ENCODE results near the gene BTG2. TPM values are rescaled to one million over a fixed set of nuclear protein-coding genes. Genes with fewer than 3 reads are reported as not detected.

Gene BTG2
- total RNA-seq, 2 experiments from 2014 or later: 116 TPM

DNA sequence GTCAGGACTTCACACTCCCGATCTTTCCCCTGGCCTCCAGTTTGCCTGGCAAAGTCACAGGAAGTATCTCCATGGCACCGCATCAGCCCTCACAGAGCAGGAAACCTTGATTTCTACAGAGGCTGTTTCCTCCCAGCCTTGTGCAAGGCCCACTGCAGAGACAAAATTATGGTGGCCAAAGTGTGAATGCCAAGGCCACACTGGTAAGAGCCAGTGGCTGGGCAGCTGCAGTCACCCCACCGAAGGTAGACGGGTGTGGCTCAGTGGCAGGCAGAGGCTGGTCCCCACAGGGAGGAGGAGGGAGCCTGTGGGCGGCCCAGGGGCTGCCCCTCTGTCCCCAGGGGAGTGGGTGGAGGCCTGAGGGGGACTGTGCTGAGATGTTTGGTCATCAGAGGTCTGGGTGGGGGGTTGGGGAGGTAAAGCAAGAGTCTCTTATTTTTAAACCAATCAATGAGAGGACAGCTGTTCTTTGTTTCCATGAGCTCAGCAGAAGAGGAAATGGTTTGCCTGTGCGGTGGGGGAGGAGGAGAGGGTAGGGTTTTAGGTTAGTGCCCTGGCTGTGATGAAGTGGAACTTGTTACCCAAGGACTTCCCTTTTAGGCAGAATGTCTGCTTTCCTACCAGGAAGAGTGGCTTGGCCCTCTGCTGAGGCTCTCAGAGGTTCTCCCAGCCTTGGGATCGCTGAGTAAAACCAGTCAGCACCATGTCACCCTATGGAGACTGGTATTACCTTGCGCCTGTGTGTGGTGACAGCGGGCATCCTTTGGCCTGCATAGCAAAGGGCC lies 18.0 kb upstream of the BTG2 start:
- CTCF ChIA-PET: interaction anchor here (0.6 to 12.8 kb wide), 9 partner anchors 10 to 896 kb away, joined by 3 to 187 read pairs (median 6); partner anchors contain the start of gene BTG2
- POLR2A ChIA-PET: interaction anchor here (1.1 to 30.4 kb wide), 10 partner anchors 9 to 339 kb away, joined by 3 to 646 read pairs (median 20); partner anchors contain the start of genes ATP2B4, BTG2 and TMEM183A
- Mint-ChIP-seq H3K9me3 (no peaks in the 10 kb centered on the region), H3K27ac (peak overlapping the region; percentile 100), H3K4me3 (peak overlapping the region; percentile 32), H3K27me3 (no peaks in the 10 kb centered on the region), H3K36me3 (ENCODE audit: low read depth) (no peaks in the 10 kb centered on the region), H3K4me1 (peaks cover 81% of the 10 kb centered on the region)
- DNase-seq: peak; percentile 92

DNA sequence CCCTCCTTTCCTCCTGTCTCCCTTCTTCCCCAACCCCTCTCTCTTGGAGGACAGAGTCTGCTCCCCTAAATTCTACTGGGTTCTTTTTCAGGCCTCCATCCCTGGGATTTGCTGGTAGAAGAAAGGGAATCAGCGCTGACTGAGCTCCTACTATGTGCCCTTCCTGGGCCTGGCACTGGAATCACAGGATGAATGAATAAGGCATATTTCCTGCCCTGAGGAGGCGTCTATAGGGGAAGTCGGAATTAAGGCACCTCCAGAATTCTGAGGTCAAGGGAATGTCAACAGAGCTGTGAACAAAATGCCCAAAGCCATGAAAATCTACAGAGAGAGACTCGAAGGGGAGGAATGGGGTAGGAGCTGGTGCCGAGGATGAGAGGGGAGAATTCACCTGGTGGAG lies 17.4 kb upstream of the BTG2 start:
- DNase-seq: no peak
- no peaks in the 10 kb centered on the region for H3K9me3 Mint-ChIP-seq
- H3K27me3 Mint-ChIP-seq: no peaks in the 10 kb centered on the region
- H3K36me3 Mint-ChIP-seq (ENCODE audit: low read depth): no peaks in the 10 kb centered on the region
- H3K4me1 Mint-ChIP-seq: peaks cover 77% of the 10 kb centered on the region
- peak overlapping the region; percentile 100 for H3K27ac Mint-ChIP-seq
- ChIA-PET POLR2A (interaction anchor here (1.1 to 30.4 kb wide), 9 partner anchors 10 to 477 kb away, joined by 3 to 646 read pairs (median 33); partner anchors contain the start of genes ATP2B4, BTG2, LAX1 and TMEM183A), CTCF (interaction anchor here (0.6 to 12.8 kb wide), 8 partner anchors 10 to 896 kb away, joined by 3 to 187 read pairs (median 12); partner anchors contain the start of gene BTG2)
- peak overlapping the region; percentile 32 for H3K4me3 Mint-ChIP-seq

DNA sequence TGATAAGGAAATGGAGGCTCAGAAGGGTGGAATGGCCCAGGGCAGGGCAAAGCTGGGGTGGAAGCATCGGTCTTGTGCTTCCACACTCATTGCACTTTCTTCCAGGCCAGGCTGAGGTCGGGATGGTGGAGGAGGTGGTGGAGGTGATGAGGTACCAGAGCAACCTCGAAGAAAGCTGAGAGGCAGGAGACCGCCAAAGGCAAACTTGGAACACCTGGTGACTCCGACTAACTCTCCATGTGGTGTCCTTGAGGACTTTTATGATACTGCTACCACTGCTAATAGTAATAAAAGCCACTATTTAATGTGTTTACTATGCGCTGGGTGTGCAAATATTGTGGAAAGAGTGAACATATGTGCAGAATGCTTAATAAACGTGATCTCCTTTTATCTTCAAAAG lies 16.9 kb upstream of the BTG2 start:
- Mint-ChIP-seq H3K36me3 (ENCODE audit: low read depth) (no peaks in the 10 kb centered on the region), H3K4me3 (peak overlapping the region; percentile 76), H3K4me1 (peaks cover 80% of the 10 kb centered on the region), H3K27ac (peak overlapping the region; percentile 100), H3K9me3 (no peaks in the 10 kb centered on the region), H3K27me3 (no peaks in the 10 kb centered on the region)
- DNase-seq: no peak
- CTCF ChIA-PET: interaction anchor here (1.1 to 12.8 kb wide), 8 partner anchors 11 to 200 kb away, joined by 4 to 187 read pairs (median 14); partner anchors contain the start of gene BTG2
- POLR2A ChIA-PET: interaction anchor here (1.1 to 30.4 kb wide), 11 partner anchors 10 to 477 kb away, joined by 3 to 646 read pairs (median 14); partner anchors contain the start of genes ATP2B4, BTG2, LAX1 and TMEM183A

DNA sequence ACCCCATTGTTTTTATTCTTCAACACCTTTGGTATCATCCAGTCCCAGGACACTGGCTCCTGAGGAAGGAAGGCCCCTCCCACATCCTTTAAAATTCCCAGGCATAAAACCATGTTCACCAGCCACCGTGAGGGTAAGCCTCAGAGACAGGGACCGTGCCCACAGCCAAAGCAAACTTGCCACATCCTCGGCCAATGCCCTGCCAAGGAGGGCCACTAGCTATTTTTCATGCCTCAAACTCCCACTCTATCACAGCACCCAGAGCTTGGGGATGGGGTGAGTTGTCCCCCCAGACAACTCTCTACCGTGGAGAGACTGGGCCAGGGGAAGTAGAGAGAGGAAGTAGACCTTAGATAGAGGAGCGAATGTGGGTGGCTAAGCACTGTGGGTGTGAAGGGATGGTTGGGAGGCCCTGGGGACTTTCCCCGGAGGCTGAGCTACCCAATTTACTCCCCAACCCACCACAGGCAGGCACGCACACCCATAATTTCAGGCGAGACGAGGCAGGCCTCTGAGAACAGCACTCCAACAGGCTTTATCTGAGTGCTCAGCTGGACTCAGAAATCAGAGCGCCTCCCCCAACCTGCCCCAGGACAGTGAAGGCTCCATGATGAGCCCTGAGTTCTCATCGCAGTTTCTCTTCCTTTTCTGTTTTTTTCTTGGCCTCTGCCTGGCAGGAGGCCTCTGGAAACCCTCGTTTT lies 15.9 kb upstream of the BTG2 start:
- peak; percentile 94 for DNase-seq
- no peaks in the 10 kb centered on the region for H3K27me3 Mint-ChIP-seq
- no peaks in the 10 kb centered on the region for H3K36me3 Mint-ChIP-seq (ENCODE audit: low read depth)
- CTCF ChIA-PET: interaction anchor here (0.6 to 12.8 kb wide), 11 partner anchors 10 to 906 kb away, joined by 3 to 187 read pairs (median 12); partner anchors contain the start of gene BTG2
- H3K27ac Mint-ChIP-seq: peak overlapping the region; percentile 100
- H3K9me3 Mint-ChIP-seq: no peaks in the 10 kb centered on the region
- POLR2A ChIA-PET: interaction anchor here (1.0 to 30.4 kb wide), 14 partner anchors 11 to 1227 kb away, joined by 3 to 646 read pairs (median 12); partner anchors contain the start of genes ATP2B4, BTG2, LAX1 and MDM4
- H3K4me1 Mint-ChIP-seq: peaks cover 77% of the 10 kb centered on the region
- peak overlapping the region; percentile 76 for H3K4me3 Mint-ChIP-seq

DNA sequence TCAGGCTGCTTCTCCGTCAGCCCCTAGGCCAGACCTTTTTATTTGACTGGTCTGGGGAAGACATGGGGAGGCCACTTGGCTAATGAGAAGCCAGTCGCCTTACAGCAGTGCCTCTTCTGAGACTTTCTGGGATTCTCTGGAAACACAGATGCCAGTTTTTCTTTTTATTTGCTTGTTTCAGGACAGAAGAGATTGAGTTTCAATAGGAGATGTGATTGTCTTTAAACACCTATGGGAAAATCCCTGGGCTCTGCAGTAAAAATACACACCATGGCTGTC lies 15.4 kb upstream of the BTG2 start:
- Mint-ChIP-seq H3K9me3 (no peaks in the 10 kb centered on the region), H3K27ac (peak overlapping the region; percentile 100), H3K36me3 (ENCODE audit: low read depth) (no peaks in the 10 kb centered on the region), H3K27me3 (no peaks in the 10 kb centered on the region), H3K4me3 (peak overlapping the region; percentile 76), H3K4me1 (peaks cover 73% of the 10 kb centered on the region)
- ChIA-PET POLR2A (interaction anchor here (1.0 to 30.4 kb wide), 15 partner anchors 12 to 1226 kb away, joined by 3 to 646 read pairs (median 10); partner anchors contain the start of genes ATP2B4, BTG2, LAX1 and MDM4), CTCF (interaction anchor here (1.3 to 12.8 kb wide), 9 partner anchors 12 to 198 kb away, joined by 5 to 187 read pairs (median 16); partner anchors contain the start of gene BTG2)
- DNase-seq: no peak

DNA sequence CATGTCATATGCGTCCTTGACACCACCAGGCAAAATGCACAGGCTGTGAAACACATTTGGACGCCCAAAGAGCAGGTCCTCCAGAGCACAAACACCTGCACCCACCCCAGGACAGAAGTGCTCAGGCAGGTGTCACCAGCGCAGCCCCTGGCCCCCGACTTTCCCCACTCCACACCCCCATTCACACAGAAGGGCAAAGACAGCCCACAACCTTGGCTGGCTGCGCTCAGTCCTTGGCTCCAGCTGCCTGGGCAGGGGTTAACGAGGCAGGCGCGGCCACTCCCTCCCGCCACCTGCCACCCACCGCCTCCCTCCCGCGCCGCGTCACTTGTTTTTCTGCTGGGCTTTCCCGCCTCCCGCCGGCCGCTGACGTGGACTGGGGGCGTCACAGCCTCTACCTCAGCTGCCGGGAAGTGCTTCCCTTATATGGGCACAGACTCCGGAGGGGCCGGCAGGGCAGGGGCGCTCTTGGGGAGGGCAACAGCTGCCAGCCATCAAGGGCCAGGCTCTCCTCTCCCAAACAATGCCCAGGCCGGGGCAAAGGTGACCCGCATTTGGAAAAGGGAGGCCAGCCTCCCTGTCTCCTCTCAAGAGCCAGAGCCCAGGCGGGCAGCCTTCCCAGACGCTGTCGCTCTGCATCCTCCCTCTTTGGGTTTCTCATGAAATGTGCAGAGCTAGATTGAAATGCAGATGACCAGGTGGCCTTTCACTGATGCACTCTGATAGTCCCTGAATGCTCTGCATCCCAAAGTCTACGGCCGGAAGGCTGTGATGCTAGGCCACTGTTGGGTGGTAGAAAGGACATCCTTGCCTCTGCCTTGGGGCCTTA lies 14.8 kb upstream of the BTG2 start:
- H3K4me1 Mint-ChIP-seq: peaks cover 73% of the 10 kb centered on the region
- POLR2A ChIA-PET: interaction anchor here (1.0 to 30.4 kb wide), 11 partner anchors 12 to 475 kb away, joined by 3 to 646 read pairs (median 14); partner anchors contain the start of genes ATP2B4, BTG2 and LAX1
- H3K9me3 Mint-ChIP-seq: no peaks in the 10 kb centered on the region
- H3K36me3 Mint-ChIP-seq (ENCODE audit: low read depth): no peaks in the 10 kb centered on the region
- H3K27ac Mint-ChIP-seq: peak overlapping the region; percentile 100
- peak; percentile 98 for DNase-seq
- H3K27me3 Mint-ChIP-seq: no peaks in the 10 kb centered on the region
- CTCF ChIA-PET: interaction anchor here (1.0 to 12.8 kb wide), 9 partner anchors 9 to 197 kb away, joined by 3 to 187 read pairs (median 16); partner anchors contain the start of gene BTG2
- H3K4me3 Mint-ChIP-seq: peak overlapping the region; percentile 76

DNA sequence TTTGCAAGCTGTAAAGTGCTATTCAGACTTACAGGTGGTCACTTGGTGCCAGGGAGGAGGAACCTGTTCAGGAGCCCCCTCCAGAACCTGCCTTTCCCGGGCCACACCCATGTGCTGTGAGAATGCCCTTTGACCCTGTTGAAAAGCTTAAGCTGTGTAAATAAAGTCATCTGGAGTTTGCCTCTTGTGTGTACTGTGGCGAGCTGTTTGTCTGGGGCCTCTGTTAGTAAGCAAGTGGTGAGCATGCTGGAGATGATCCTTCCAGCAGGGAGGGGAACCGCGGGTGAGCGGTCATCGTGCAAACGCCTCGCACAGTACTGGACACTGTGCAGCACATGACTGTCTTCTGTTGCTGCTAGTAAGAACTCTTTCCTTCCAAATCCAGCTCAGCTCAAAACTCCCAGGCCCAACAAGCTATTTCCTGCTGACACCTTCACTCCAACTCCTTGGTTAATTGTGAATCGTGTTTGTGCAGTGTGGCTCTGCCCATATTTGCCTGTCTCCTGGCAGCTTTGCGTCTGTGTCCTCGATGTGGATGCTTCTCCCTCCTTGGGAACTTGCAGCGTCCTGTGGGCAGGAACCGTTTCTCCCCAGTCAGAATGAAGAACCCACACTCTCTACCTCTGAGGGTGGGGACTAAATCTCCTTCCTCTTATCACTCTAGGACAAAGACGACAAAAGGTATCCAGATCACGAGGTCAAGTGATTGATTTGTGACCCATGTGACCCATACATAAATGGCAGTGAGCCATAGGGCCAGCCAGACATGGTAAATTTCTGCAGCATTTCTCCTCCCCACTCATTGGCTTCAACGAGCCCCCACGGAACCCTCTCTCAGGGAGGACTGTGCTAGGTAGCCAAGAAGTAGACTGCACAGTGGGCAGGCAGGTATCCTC lies 13.9 kb upstream of the BTG2 start:
- CTCF ChIA-PET: interaction anchor here (1.0 to 12.8 kb wide), 10 partner anchors 8 to 196 kb away, joined by 3 to 187 read pairs (median 13); partner anchors contain the start of gene BTG2
- H3K4me3 Mint-ChIP-seq: peak overlapping the region; percentile 76
- peak overlapping the region; percentile 100 for H3K27ac Mint-ChIP-seq
- H3K36me3 Mint-ChIP-seq (ENCODE audit: low read depth): no peaks in the 10 kb centered on the region
- POLR2A ChIA-PET: interaction anchor here (1.0 to 30.4 kb wide), 8 partner anchors 13 to 474 kb away, joined by 5 to 646 read pairs (median 60); partner anchors contain the start of genes ATP2B4, BTG2 and LAX1
- no peaks in the 10 kb centered on the region for H3K27me3 Mint-ChIP-seq
- DNase-seq: no peak
- no peaks in the 10 kb centered on the region for H3K9me3 Mint-ChIP-seq
- peaks cover 63% of the 10 kb centered on the region for H3K4me1 Mint-ChIP-seq

DNA sequence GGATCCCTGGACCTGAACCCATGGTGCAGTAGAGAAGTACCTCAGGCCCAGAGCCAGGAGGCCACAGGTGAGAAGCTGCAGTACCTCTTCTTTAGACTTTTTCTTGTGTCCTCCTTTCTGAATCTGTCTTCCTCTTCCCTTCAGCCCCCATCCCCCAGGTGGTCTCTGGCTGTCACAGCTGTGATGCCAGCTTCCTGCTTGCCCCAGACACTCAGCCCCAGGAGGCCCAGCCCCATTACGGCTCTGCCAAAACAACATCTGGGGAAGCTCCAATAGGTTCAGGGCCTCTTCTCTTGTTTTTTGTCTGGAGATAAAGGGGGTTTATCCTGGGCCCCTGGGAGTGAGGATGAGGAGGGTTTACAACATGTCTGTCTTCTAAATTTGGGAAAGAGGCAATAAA lies 9.5 kb upstream of the BTG2 start:
- no peaks in the 10 kb centered on the region for H3K36me3 Mint-ChIP-seq (ENCODE audit: low read depth)
- no peaks in the 10 kb centered on the region for H3K9me3 Mint-ChIP-seq
- H3K27ac Mint-ChIP-seq: no peak overlapping the region
- POLR2A ChIA-PET: interaction anchor here (0.7 to 30.4 kb wide), 4 partner anchors 9 to 28 kb away, joined by 3 to 646 read pairs (median 194); partner anchors contain the start of gene BTG2
- H3K4me1 Mint-ChIP-seq: peaks cover 37% of the 10 kb centered on the region
- H3K4me3 Mint-ChIP-seq: no peak overlapping the region
- no peak for DNase-seq
- CTCF ChIA-PET: interaction anchor here (1.3 to 12.8 kb wide), 3 partner anchors 11 to 29 kb away, joined by 4 to 187 read pairs (median 5); no protein-coding TSS in a partner anchor
- peaks cover 4% of the 10 kb centered on the region for H3K27me3 Mint-ChIP-seq

DNA sequence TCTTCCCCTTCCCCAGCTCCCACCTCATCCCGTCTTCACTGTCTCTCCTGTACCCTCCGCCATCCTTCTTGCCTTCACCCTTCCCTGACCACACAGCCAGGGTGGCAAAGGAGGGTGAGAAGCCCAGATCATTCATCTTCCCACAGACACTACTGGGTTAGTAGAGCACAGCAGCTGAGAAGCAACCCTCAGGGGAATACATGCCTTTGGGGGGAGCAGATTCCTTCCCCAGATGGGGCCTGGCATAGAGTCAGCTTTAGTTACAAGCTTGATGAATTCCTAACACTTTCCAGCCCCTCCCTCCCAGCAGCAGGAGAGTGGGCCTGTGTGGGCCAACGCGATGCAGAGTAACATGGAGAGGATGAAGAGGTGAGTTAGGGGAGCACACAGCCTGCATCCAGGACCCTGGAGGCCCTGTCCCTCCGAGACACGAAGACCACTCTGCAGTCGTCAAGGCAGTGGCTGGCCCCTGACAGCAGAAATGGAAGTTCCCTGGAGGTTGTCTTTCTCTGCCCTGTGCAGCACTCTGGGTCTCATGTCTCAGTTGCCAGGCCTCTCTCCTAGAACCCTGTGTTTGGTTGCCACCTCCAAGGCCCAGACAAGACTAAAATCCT lies 8.8 kb upstream of the BTG2 start:
- H3K4me3 Mint-ChIP-seq: no peak overlapping the region
- no peak overlapping the region for H3K27ac Mint-ChIP-seq
- no peaks in the 10 kb centered on the region for H3K9me3 Mint-ChIP-seq
- peaks cover 35% of the 10 kb centered on the region for H3K4me1 Mint-ChIP-seq
- no peak for DNase-seq
- ChIA-PET CTCF (interaction anchor here (1.0 to 2.0 kb wide), 2 partner anchors 10 to 27 kb away, joined by 3 to 5 read pairs; no protein-coding TSS in a partner anchor), POLR2A (interaction anchor here (0.7 to 30.4 kb wide), 3 partner anchors 10 to 27 kb away, joined by 4 to 646 read pairs (median 383); partner anchors contain the start of gene BTG2)
- H3K27me3 Mint-ChIP-seq: peaks cover 4% of the 10 kb centered on the region
- no peaks in the 10 kb centered on the region for H3K36me3 Mint-ChIP-seq (ENCODE audit: low read depth)

DNA sequence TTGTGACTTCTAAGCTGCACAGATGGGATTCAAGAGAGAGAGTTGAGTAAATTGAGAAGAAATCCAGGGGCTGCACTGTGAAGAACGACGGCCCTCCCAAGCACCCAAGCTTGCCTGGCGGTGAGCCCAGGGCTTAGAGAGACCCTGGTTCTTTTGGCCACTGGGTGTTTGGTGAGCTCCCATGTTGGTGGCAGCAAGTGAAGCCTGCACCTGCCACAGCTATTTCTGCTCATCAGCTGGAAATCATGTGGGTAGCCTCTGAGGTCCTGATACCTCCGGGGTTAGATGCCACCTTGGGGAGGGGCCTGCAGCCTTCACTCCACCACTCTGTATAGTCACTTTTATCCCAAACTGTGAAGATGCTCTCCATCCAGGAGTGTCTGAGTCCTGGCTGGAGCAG lies 6.2 kb upstream of the BTG2 start:
- CTCF ChIA-PET: interaction anchor here (0.9 to 2.2 kb wide), 9 partner anchors 8 to 28 kb away, joined by 3 to 7 read pairs (median 4); no protein-coding TSS in a partner anchor
- no peak overlapping the region for H3K4me3 Mint-ChIP-seq
- H3K27ac Mint-ChIP-seq: no peak overlapping the region
- POLR2A ChIA-PET: interaction anchor here (1.4 to 18.4 kb wide), 3 partner anchors 13 to 26 kb away, joined by 5 to 383 read pairs (median 8); no protein-coding TSS in a partner anchor
- H3K27me3 Mint-ChIP-seq: peaks cover 4% of the 10 kb centered on the region
- no peak for DNase-seq
- peaks cover 40% of the 10 kb centered on the region for H3K4me1 Mint-ChIP-seq
- H3K36me3 Mint-ChIP-seq (ENCODE audit: low read depth): no peaks in the 10 kb centered on the region
- H3K9me3 Mint-ChIP-seq: no peaks in the 10 kb centered on the region
